ENCODE data around the gene CD53.
"Not testable (repeated sequence)": the region's sequence is repeated elsewhere in the genome, so short reads cannot be mapped to it uniquely, and the experiment has no call there.

CD53 gene

DNA sequence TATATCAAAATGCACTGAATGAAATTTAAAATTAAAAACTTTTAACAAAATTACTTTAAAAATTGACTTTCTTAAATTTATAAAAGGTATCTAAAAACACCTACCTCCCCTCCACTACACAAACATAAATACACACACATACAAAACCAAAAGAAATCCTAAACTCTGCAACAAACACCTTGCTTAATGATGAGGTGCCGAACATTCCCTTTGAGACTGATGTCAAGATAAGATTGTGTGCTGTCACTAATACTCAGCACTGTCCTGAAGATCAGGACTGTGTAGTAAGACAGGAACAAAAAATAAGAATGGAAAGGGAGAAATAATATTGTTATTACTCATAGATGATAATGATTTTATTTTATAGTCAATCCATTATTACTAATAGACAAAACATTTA, 45.1 kb downstream of the CD53 start:
- DNase-seq, result no peak

DNA sequence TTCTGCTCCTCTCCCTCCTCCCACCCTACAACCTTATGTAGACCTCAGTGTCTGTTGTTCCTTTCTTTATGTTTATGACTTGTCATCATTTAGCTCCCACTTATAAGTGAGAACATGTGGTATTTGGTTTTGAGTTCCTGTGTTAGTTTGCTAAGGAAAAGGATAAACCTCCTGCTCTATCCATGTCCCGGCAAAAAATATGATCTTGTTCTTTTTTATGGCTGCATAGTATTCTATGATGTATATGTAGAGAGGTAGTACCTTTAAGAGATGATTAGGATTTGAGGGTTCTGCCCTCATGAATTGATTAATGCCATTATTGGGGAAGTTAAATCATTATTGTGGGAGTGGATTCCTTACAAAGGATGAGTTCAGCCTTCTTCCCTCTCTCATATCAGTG, 49.0 kb downstream of the CD53 start:
- no peak for DNase-seq

DNA sequence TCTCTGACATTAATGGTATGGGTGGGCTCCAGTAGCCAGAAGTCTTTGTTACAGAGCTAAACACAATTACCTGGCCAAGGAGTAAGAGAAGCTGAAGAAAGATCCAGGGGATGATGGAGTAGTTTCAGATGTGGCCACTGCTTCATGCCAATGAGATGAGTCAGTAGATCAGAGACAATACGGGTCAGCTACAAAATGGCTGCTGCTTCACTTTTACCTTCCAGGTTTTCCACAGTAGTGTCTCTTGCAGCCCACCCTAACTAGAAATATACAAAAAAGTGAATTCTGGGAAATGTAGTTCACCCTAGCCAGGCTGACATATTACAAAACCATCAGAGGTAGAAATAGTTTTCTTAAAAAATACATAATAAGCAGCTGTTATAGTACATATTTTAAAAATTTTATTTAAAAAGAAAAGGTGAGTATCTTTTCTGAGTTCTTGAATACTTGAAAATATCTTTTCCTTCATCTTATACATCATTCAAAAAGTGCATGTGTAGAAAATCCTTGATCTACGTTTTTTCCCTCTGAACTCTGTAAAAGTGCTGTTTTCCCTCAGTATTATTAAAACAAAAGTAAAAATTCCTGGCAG, 54.6 kb downstream of the CD53 start:
- no peak for DNase-seq

DNA sequence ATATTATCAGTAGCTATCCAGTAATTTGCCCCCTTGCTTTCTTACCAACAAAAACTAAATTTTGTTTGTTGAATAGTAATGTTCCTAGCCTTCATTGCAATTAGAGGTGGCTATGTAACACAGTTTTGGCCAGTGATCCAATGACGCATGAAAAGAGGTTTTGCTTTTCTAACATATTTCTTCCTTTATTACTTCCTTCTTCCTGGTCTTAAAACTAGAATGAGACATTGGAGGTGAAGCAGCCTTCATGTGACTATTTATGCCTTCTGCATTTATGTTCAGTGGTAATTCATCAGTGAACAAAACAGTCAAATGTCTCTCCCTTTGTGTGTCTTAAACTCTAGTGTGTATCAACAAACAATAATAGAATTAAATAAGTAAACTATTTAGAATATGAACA, 55.2 kb downstream of the CD53 start:
- no peak for DNase-seq

DNA sequence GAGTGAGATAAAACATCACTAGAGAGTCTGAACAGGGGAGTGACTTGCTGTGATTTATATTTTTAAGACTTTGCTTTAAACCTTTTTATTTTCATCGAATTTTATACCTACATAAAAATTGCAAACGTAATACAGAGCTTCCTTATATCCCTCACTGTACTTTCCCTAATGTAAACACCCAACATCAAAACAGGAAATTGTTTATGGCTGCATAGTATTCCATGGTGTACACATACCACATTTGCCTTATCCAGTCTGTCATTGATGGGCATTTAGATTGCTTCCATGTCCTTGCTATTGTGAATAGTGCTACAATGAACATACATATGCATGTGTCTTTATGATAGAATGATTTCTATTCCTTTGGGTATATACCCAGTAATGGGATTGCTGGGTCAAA, 56.0 kb downstream of the CD53 start:
- no peak for DNase-seq

DNA sequence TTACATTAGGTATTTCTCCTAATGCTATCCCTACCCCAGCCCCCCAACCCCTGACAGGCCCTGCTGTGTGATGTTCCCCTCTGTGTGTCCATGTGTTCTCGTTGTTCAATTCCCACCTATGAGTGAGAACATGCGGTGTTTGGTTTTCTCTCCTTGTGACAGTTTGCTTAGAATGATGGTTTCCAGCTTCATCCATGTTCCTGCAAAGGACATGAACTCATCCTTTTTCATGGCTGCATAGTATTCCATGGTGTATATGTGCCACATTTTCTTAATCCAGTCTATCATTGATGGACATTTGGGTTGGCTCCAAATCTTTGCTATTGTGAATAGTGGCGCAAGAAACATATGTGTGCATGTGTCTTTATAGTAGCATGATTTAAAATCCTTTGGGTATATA, 58.1 kb downstream of the CD53 start:
- not testable (repeated sequence) for DNase-seq

DNA sequence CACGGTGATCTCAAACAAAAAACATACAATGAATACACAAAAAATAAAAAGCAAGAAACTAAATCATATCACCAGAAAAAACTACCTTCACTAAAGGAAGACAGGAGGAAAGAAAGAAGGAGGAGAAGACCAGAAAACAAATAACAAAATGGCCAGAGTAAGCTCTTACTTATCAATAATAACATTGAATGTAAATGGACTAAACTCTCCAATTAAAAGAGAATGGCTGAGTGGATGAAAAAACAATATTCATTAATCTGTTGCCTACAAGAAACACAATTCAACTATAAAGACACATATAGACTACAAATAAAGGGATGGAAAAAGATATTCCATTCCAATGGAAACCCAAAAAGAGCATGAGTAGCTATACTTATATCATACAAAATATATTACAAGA, 63.6 kb downstream of the CD53 start:
- DNase-seq, result no peak

DNA sequence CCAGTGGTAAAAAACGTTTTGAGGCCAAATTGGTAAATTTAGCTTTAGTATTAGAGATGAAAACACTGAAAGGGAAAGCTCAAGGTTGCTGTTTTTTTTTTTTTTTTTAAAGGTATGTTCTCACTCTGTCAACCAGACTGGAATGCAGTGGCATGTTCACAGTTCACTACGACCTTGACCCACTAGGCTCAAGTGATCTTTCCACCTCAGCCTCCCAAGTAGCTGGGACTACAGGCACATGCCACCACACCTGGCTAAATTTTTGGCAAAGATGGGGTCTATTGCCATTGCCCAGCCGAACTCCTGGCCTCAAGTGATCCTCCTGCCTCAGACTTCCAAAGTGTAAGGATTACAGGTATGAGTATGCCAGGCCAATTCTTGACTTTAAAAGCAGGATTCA, 71.9 kb downstream of the CD53 start:
- DNase-seq, result no peak

DNA sequence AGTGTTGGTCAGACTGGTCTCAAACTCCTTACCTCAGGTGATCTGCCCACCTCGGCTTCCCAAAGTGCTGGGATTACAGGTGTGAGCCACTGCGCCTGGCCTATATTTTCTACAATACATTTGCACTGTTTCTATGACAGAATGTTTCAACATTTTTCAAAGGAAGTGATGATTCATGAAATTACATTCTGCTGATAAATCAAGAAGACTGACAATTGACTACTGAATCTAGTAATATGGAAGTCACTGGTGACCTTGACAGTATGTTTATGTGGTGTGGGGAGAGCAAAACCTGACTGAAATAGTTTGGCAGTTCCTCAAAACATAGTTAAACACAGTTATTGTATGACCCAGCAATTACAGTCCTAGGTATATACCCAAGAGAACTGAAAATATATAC, 72.7 kb downstream of the CD53 start:
- no peak for DNase-seq

DNA sequence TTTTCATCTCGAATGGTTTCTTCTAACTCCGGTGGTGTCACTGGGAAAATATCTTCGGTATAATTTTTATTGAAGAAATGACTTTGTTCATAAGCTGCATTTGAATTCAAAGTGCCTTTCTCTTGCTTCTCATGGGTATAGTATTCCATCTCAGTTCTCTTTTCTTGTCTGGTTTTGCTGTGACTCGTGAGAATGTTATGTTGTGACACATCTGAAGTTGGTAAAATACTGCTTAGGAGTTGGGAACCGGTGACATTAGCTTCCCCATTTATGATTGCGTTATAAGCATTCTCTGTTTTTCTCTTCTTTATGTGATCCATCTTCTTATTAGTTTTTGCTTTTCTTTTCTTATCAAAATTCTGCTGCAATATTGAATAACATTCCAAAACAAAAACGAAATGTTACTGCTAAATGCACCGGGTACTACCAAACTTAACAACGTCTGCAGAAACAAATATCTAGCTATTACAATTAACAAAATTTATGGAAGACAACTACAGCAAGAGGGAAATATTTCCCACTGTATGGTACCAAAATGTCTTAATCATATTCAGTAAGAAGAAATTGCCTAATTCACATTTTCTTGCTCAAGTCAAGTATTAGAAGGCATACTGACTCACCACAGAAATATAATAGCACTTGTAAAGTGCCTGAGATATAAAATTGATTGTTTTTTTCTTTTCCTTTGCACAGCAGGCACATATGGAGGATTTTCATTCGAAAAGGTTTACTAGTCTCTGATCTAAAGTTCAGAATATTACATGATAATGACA, 75.3 kb downstream of the CD53 start:
- no peak for DNase-seq
